ELF-1 (cell line): ENCODE measurements around the gene NT5E.
"Not testable (repeated sequence)": the region's sequence is repeated elsewhere in the genome, so short reads cannot be mapped to it uniquely, and the experiment has no call there.

Experiments
- DNase-seq: peaks from one replicate; pipeline ENCODE4 v3.0.0-alpha.2; 2016; ENCODE audit warnings: low read depth, low spot score

NT5E gene

GRCh38 chr6:85493389-85493788 lies 43.5 kb downstream of the NT5E start:
- DNase-seq, result no peak

GRCh38 chr6:85494547-85495536 lies 45.0 kb downstream of the NT5E start:
- DNase-seq, result no peak

- no peak for DNase-seq
Observed at GRCh38 chr6:85496009-85496579, 46.2 kb downstream of the NT5E start.

- no peak for DNase-seq
Observed at GRCh38 chr6:85496856-85497255, 47.0 kb downstream of the NT5E start.

- DNase-seq, result no peak
Observed at GRCh38 chr6:85498596-85499258, 48.8 kb downstream of the NT5E start.

- DNase-seq, result no peak
Observed at GRCh38 chr6:85506441-85507093, 56.7 kb downstream of the NT5E start.

GRCh38 chr6:85516168-85516567 lies 66.3 kb downstream of the NT5E start:
- DNase-seq, result no peak

- DNase-seq, result not testable (repeated sequence)
Observed at GRCh38 chr6:85524281-85524680, 74.4 kb downstream of the NT5E start.

GRCh38 chr6:85537055-85537494 lies 87.2 kb downstream of the NT5E start:
- DNase-seq, result no peak

- no peak for DNase-seq
Observed at GRCh38 chr6:85544776-85545175, 94.9 kb downstream of the NT5E start.
